OCI-M1 (cell line): Measurements from ENCODE around the gene FLOT2.
"Not testable (repeated sequence)": the region's sequence is repeated elsewhere in the genome, so short reads cannot be mapped to it uniquely, and the experiment has no call there.

Experiments
- DNase-seq: peaks from one replicate; lab custom pipeline; 2025; lab: John Stamatoyannopoulos, UW

FLOT2 gene

GRCh38 chr17:28916302-28916934, 18.9 kb upstream of the FLOT2 start:
- DNase-seq: peak; percentile 69

- no peak for DNase-seq
Observed at GRCh38 chr17:28912938-28913333, 15.4 kb upstream of the FLOT2 start.

- DNase-seq: peak; percentile 92
Observed at GRCh38 chr17:28912281-28912937, 14.9 kb upstream of the FLOT2 start.

GRCh38 chr17:28911411-28912045, 14.0 kb upstream of the FLOT2 start:
- DNase-seq: no peak

GRCh38 chr17:28910534-28910933, 13.0 kb upstream of the FLOT2 start:
- no peak for DNase-seq

- no peak for DNase-seq
Observed at GRCh38 chr17:28908640-28909167, 11.2 kb upstream of the FLOT2 start.

GRCh38 chr17:28907709-28908475, 10.4 kb upstream of the FLOT2 start:
- peak; percentile 83 for DNase-seq

- DNase-seq: peak; percentile 94
Observed at GRCh38 chr17:28906706-28907438, 9.3 kb upstream of the FLOT2 start.

GRCh38 chr17:28906276-28906675, 8.7 kb upstream of the FLOT2 start:
- DNase-seq: no peak

GRCh38 chr17:28904800-28905199, 7.3 kb upstream of the FLOT2 start:
- peak; percentile 42 for DNase-seq

- not testable (repeated sequence) for DNase-seq
Observed at GRCh38 chr17:28903546-28903841, 6.0 kb upstream of the FLOT2 start.

GRCh38 chr17:28902819-28903545, 5.4 kb upstream of the FLOT2 start, which contains the start of gene DHRS13:
DHRS13 (minus strand) TSS chr17:28903079; CDS start chr17:28902944, 135 bp downstream.
- peak; percentile 99 for DNase-seq

GRCh38 chr17:28901866-28902818, 4.6 kb upstream of the FLOT2 start:
- DNase-seq: peak; percentile 88

- no peak for DNase-seq
Observed at GRCh38 chr17:28900986-28901726, 3.6 kb upstream of the FLOT2 start.

- DNase-seq: peak; percentile 30
Observed at GRCh38 chr17:28899212-28899815, 1.8 kb upstream of the FLOT2 start.

GRCh38 chr17:28898527-28898955, 1.0 kb upstream of the FLOT2 start:
- no peak for DNase-seq

GRCh38 chr17:28897769-28898526, 415 bp upstream of the FLOT2 start:
- DNase-seq: no peak

GRCh38 chr17:28896491-28896883, 1.0 kb downstream of the FLOT2 start:
- DNase-seq: no peak
